ENCODE measurements around the gene KIF25. TPM values are rescaled to one million over a fixed set of nuclear protein-coding genes. Genes with fewer than 3 reads are reported as not detected.

KIF25 gene
- total and polyA plus RNA-seq, 4 donors: 0.05 TPM; not detected in 3

GRCh38 chr6:168056892-168057527 lies 59.5 kb downstream of the KIF25 start:
- no peaks in the 10 kb centered on the region for H3K9me3 ChIP-seq (ENCODE audit: control insufficient read depth in 4 of 4, low read length in 3 of 4)
- no peak for TF ChIP-seq CTCF (IDR thresholded peaks at IDR 0.05; ENCODE audit: low read depth, low read length, missing input control)
- no peak for TF ChIP-seq EGR1 (IDR thresholded peaks at IDR 0.05; ENCODE audit: low read depth in 2 of 2)
- TF ChIP-seq RXRA (IDR thresholded peaks at IDR 0.05): no peak
- no peak for TF ChIP-seq NR2F2 (IDR thresholded peaks at IDR 0.05)
- no peak for TF ChIP-seq RAD21 (IDR thresholded peaks at IDR 0.05)
- no peak for TF ChIP-seq MAX (IDR thresholded peaks at IDR 0.05)
- no peak for TF ChIP-seq HNF4G (IDR thresholded peaks at IDR 0.05)
- no peak overlapping the region for H3K4me3 ChIP-seq (ENCODE audit: low read depth in 1 of 3, low read length in 3 of 3)
- H3K4me1 ChIP-seq (ENCODE audit: control insufficient read depth in 4 of 4, insufficient read depth in 4 of 4, low read length in 3 of 4): no peaks in the 10 kb centered on the region
- no peak overlapping the region for H3K9ac ChIP-seq (ENCODE audit: low read depth in 1 of 2, low read length in 2 of 2)
- no peak for DNase-seq (ENCODE audit: low spot score)
- WGBS: 93% methylated on average over 24 of the region's 24 CpGs
- no peak overlapping the region for H3K27ac ChIP-seq (ENCODE audit: low read depth in 1 of 2, low read length in 2 of 2)
- no peaks in the 10 kb centered on the region for H3K36me3 ChIP-seq (ENCODE audit: control insufficient read depth in 4 of 4, insufficient read depth in 3 of 4, low read depth in 1 of 4, low read length in 3 of 4)
- no peaks in the 10 kb centered on the region for H3K27me3 ChIP-seq (ENCODE audit: control insufficient read depth in 4 of 4, insufficient read depth in 4 of 4, low read length in 3 of 4)

GRCh38 chr6:168057836-168058235 lies 60.4 kb downstream of the KIF25 start:
- no peaks in the 10 kb centered on the region for H3K36me3 ChIP-seq (ENCODE audit: control insufficient read depth in 4 of 4, insufficient read depth in 3 of 4, low read depth in 1 of 4, low read length in 3 of 4)
- no peaks in the 10 kb centered on the region for H3K27me3 ChIP-seq (ENCODE audit: control insufficient read depth in 4 of 4, insufficient read depth in 4 of 4, low read length in 3 of 4)
- TF ChIP-seq ATF3 (IDR thresholded peaks at IDR 0.05): no peak
- TF ChIP-seq HNF4G (IDR thresholded peaks at IDR 0.05): no peak
- TF ChIP-seq CTCF (IDR thresholded peaks at IDR 0.05; ENCODE audit: low read depth, low read length, missing input control): no peak
- H3K4me3 ChIP-seq (ENCODE audit: low read depth in 1 of 3, low read length in 3 of 3): no peak overlapping the region
- DNase-seq (ENCODE audit: low spot score): no peak
- 89% methylated on average over 14 of the region's 14 CpGs for WGBS
- H3K27ac ChIP-seq (ENCODE audit: low read depth in 1 of 2, low read length in 2 of 2): no peak overlapping the region
- H3K4me1 ChIP-seq (ENCODE audit: control insufficient read depth in 4 of 4, insufficient read depth in 4 of 4, low read length in 3 of 4): no peaks in the 10 kb centered on the region
- H3K9me3 ChIP-seq (ENCODE audit: control insufficient read depth in 4 of 4, low read length in 3 of 4): no peaks in the 10 kb centered on the region
- no peak overlapping the region for H3K9ac ChIP-seq (ENCODE audit: low read depth in 1 of 2, low read length in 2 of 2)

- no peaks in the 10 kb centered on the region for H3K27me3 ChIP-seq (ENCODE audit: control insufficient read depth in 4 of 4, insufficient read depth in 4 of 4, low read length in 3 of 4)
Measured at GRCh38 chr6:168058691-168059551, 61.5 kb downstream of the KIF25 start.

More at GRCh38 chr6:168058691-168059551, 61.5 kb downstream of the KIF25 start:
- H3K9me3 ChIP-seq (ENCODE audit: control insufficient read depth in 4 of 4, low read length in 3 of 4): no peaks in the 10 kb centered on the region
- no peaks in the 10 kb centered on the region for H3K36me3 ChIP-seq (ENCODE audit: control insufficient read depth in 4 of 4, insufficient read depth in 3 of 4, low read depth in 1 of 4, low read length in 3 of 4)
- TF ChIP-seq NR2F2 (IDR thresholded peaks at IDR 0.05) (no peak), ZBTB33 (IDR thresholded peaks at IDR 0.05) (no peak), EGR1 (IDR thresholded peaks at IDR 0.05; ENCODE audit: low read depth in 2 of 2) (no peak), YY1 (IDR thresholded peaks at IDR 0.05) (no peak), REST (IDR thresholded peaks at IDR 0.05) (no peak), RXRA (IDR thresholded peaks at IDR 0.05) (no peak), ATF3 (IDR thresholded peaks at IDR 0.05) (no peak), SP1 (IDR thresholded peaks at IDR 0.05) (no peak), TAF1 (conservative IDR thresholded peaks at IDR 0.05) (no peak)
- 92% methylated on average over 30 of the region's 30 CpGs for WGBS
- no peak overlapping the region for H3K4me3 ChIP-seq (ENCODE audit: low read depth in 1 of 3, low read length in 3 of 3)
- H3K9ac ChIP-seq (ENCODE audit: low read depth in 1 of 2, low read length in 2 of 2): no peak overlapping the region
- no peak for DNase-seq (ENCODE audit: low spot score)
- no peaks in the 10 kb centered on the region for H3K4me1 ChIP-seq (ENCODE audit: control insufficient read depth in 4 of 4, insufficient read depth in 4 of 4, low read length in 3 of 4)
- no peak overlapping the region for H3K27ac ChIP-seq (ENCODE audit: low read depth in 1 of 2, low read length in 2 of 2)
